BLaER1 (cell line): ENCODE data around the gene RDX.
"Not testable (repeated sequence)": the region's sequence is repeated elsewhere in the genome, so short reads cannot be mapped to it uniquely, and the experiment has no call there.

Source experiments
- H3K27ac ChIP-seq: shearing (Covaris generic); formaldehyde crosslinking; 2 replicates; pipeline ENCODE4 v1.8.1; 2022
- H3K27me3 ChIP-seq: shearing (Covaris generic); formaldehyde crosslinking; 2 replicates; pipeline ENCODE4 v1.8.1; 2022
- H3K36me3 ChIP-seq: shearing (Covaris generic); formaldehyde crosslinking; 2 replicates; pipeline ENCODE4 v1.8.1; 2022
- H3K4me1 ChIP-seq: shearing (Covaris generic); formaldehyde crosslinking; 2 replicates; pipeline ENCODE4 v1.8.1; 2022
- H3K4me2 ChIP-seq: shearing (Covaris generic); formaldehyde crosslinking; 2 replicates; pipeline ENCODE4 v1.8.1; 2022
- H3K4me3 ChIP-seq: shearing (Covaris generic); formaldehyde crosslinking; 2 replicates; pipeline ENCODE4 v1.8.1; 2022
- H3K9ac ChIP-seq: shearing (Covaris generic); formaldehyde crosslinking; 2 replicates; pipeline ENCODE4 v1.8.1; 2022
- H3K9me3 ChIP-seq: shearing (Covaris generic); formaldehyde crosslinking; 2 replicates; pipeline ENCODE4 v1.8.1; 2022
- H4K20me1 ChIP-seq: shearing (Covaris generic); formaldehyde crosslinking; 2 replicates; pipeline ENCODE4 v1.8.1; 2022
- Cebpa-rat ChIP-seq: shearing (Covaris generic); IDR thresholded peaks from 2 replicates; pipeline ENCODE4 v1.8.1; 2022

The RDX gene

GRCh38 chr11:110217936-110218335 lies 78.5 kb downstream of the RDX start:
- H4K20me1 ChIP-seq = no peaks in the 10 kb centered on the region
- no peak overlapping the region for H3K27ac ChIP-seq
- no peaks in the 10 kb centered on the region for H3K4me1 ChIP-seq
- H3K36me3 ChIP-seq = no peaks in the 10 kb centered on the region
- TF ChIP-seq Cebpa-rat = no peak
- H3K9me3 ChIP-seq = 0 out of 2 replicates have a peak, but pooled peaks cover 1% of the 10 kb centered on the region
- no peaks in the 10 kb centered on the region for H3K27me3 ChIP-seq
- no peak overlapping the region for H3K4me3 ChIP-seq
- no peak overlapping the region for H3K4me2 ChIP-seq
- no peak overlapping the region for H3K9ac ChIP-seq

- no peaks in the 10 kb centered on the region for H3K4me1 ChIP-seq
- H3K4me2 ChIP-seq = no peak overlapping the region
- no peak for TF ChIP-seq Cebpa-rat
- H4K20me1 ChIP-seq = no peaks in the 10 kb centered on the region
- H3K4me3 ChIP-seq = no peak overlapping the region
- no peaks in the 10 kb centered on the region for H3K27me3 ChIP-seq
- H3K27ac ChIP-seq = no peak overlapping the region
- no peak overlapping the region for H3K9ac ChIP-seq
- no peaks in the 10 kb centered on the region for H3K9me3 ChIP-seq
- H3K36me3 ChIP-seq = no peaks in the 10 kb centered on the region
These were observed 79.1 kb downstream of the RDX start for GRCh38 chr11:110217223-110217877.

- H3K9me3 ChIP-seq, H3K4me1 ChIP-seq, H3K4me3 ChIP-seq, H3K4me2 ChIP-seq, H3K9ac ChIP-seq, H3K36me3 ChIP-seq, H3K27ac ChIP-seq, H4K20me1 ChIP-seq, H3K27me3 ChIP-seq: not testable (repeated sequence)
These were observed 87.1 kb downstream of the RDX start for GRCh38 chr11:110209313-110209694.

GRCh38 chr11:110208678-110209312 lies 87.6 kb downstream of the RDX start:
- H3K36me3 ChIP-seq, H3K9me3 ChIP-seq, H3K4me2 ChIP-seq, H3K27me3 ChIP-seq, H3K4me3 ChIP-seq, H3K27ac ChIP-seq, H4K20me1 ChIP-seq, H3K4me1 ChIP-seq, H3K9ac ChIP-seq: not testable (repeated sequence)

- no peak overlapping the region for H3K4me3 ChIP-seq
- H4K20me1 ChIP-seq = no peaks in the 10 kb centered on the region
- TF ChIP-seq Cebpa-rat = no peak
- peaks cover 7% of the 10 kb centered on the region; the same call in 1 of the 2 replicates for H3K4me1 ChIP-seq
- H3K36me3 ChIP-seq = no peaks in the 10 kb centered on the region
- H3K9ac ChIP-seq = no peak overlapping the region
- no peaks in the 10 kb centered on the region for H3K27me3 ChIP-seq
- H3K9me3 ChIP-seq = no peaks in the 10 kb centered on the region
- no peak overlapping the region for H3K27ac ChIP-seq
- no peak overlapping the region for H3K4me2 ChIP-seq
These were observed 89.3 kb downstream of the RDX start for GRCh38 chr11:110207123-110207522.

- Histone ChIP-seq H3K36me3 (no peaks in the 10 kb centered on the region), H3K27ac (no peak overlapping the region), H3K4me1 (peaks cover 25% of the 10 kb centered on the region), H3K4me3 (no peak overlapping the region), H3K27me3 (no peaks in the 10 kb centered on the region), H4K20me1 (no peaks in the 10 kb centered on the region), H3K4me2 (no peak overlapping the region), H3K9ac (no peak overlapping the region), H3K9me3 (no peaks in the 10 kb centered on the region)
- TF ChIP-seq Cebpa-rat = no peak
These were observed 95.6 kb downstream of the RDX start for GRCh38 chr11:110200836-110201235.

GRCh38 chr11:110200241-110200640 lies 96.2 kb downstream of the RDX start:
- Histone ChIP-seq H3K9me3 (no peaks in the 10 kb centered on the region), H3K27ac (no peak overlapping the region), H4K20me1 (no peaks in the 10 kb centered on the region), H3K27me3 (no peaks in the 10 kb centered on the region), H3K9ac (no peak overlapping the region), H3K4me2 (no peak overlapping the region), H3K36me3 (no peaks in the 10 kb centered on the region), H3K4me1 (peaks cover 25% of the 10 kb centered on the region), H3K4me3 (no peak overlapping the region)
- no peak for TF ChIP-seq Cebpa-rat

- Histone ChIP-seq H3K9me3 (no peaks in the 10 kb centered on the region), H3K4me2 (no peak overlapping the region), H3K27me3 (no peaks in the 10 kb centered on the region), H3K9ac (no peak overlapping the region), H4K20me1 (no peaks in the 10 kb centered on the region), H3K27ac (no peak overlapping the region), H3K36me3 (no peaks in the 10 kb centered on the region), H3K4me1 (peaks cover 25% of the 10 kb centered on the region), H3K4me3 (no peak overlapping the region)
- no peak for TF ChIP-seq Cebpa-rat
These were observed 97.0 kb downstream of the RDX start for GRCh38 chr11:110199184-110199981.

- H4K20me1 ChIP-seq = no peaks in the 10 kb centered on the region
- no peaks in the 10 kb centered on the region for H3K36me3 ChIP-seq
- H3K4me1 ChIP-seq = peaks cover 30% of the 10 kb centered on the region
- no peak overlapping the region for H3K4me3 ChIP-seq
- H3K27ac ChIP-seq = no peak overlapping the region
- no peak overlapping the region for H3K4me2 ChIP-seq
- no peaks in the 10 kb centered on the region for H3K9me3 ChIP-seq
- H3K9ac ChIP-seq = no peak overlapping the region
- no peaks in the 10 kb centered on the region for H3K27me3 ChIP-seq
- no peak for TF ChIP-seq Cebpa-rat
These were observed 98.2 kb downstream of the RDX start for GRCh38 chr11:110198031-110198729.
